IMR-90 (cell line): ENCODE results near the gene DDX21. TPM values are rescaled to one million over a fixed set of nuclear protein-coding genes. Genes with fewer than 3 reads are reported as not detected.

Source experiments
- ATAC-seq: fragments of 200-7000 bp; cut with Tn5 transposase; 2 replicates; pipeline ENCODE4 v1.9.1; 2020; ENCODE audit warnings: low read depth, mild to moderate bottlenecking, moderate library complexity
- BruUV-seq: library from RNA; stranded (reverse); fragments of 400-500 nt; replicated peaks from 2 replicates; lab custom pipeline; 2021; lab: Mats Ljungman, UMichigan
- CTCF ChIA-PET: fragments of 300-600 bp; formaldehyde crosslinking; extraction: SDS; loops from one replicate; lab custom pipeline; 2021; ENCODE audit warnings: antibody characterized with exemption; lab: Yijun Ruan, JAX
- POLR2A ChIA-PET: fragments of 300-600 bp; sonication (Branson Sonifier 250); formaldehyde crosslinking; loops from one replicate; lab custom pipeline; 2022; ENCODE audit warnings: antibody characterized with exemption; ENCODE audit not compliant: unreplicated experiment; lab: Charles Lee
- DNase-seq: peaks from one replicate; pipeline ENCODE4 v3.0.0; 2013
- H2AFZ ChIP-seq: replicated peaks from 2 replicates; pipeline ENCODE3; 2013; ENCODE audit warnings: low read length, mild to moderate bottlenecking; ENCODE audit not compliant: poor library complexity
- H2AK5ac ChIP-seq: 2 replicates; pipeline ENCODE4 v1.6.1; 2013; ENCODE audit warnings: low read depth, low read length, inconsistent platforms
- H2AK9ac ChIP-seq: replicated peaks from 2 replicates; pipeline ENCODE3; 2013; ENCODE audit warnings: mild to moderate bottlenecking, low read depth, low read length, moderate library complexity; ENCODE audit not compliant: poor library complexity
- H2BK120ac ChIP-seq: 2 replicates; pipeline ENCODE4 v1.6.1; 2013; ENCODE audit warnings: low read depth, low read length, inconsistent platforms
- H2BK15ac ChIP-seq: 3 replicates; pipeline ENCODE4 v1.6.1; 2013; ENCODE audit warnings: low read depth, low read length, inconsistent platforms
- H2BK20ac ChIP-seq: 2 replicates; pipeline ENCODE4 v1.6.1; 2013; ENCODE audit warnings: low read depth, mild to moderate bottlenecking, inconsistent platforms, low read length, moderate library complexity
- H2BK5ac ChIP-seq: 2 replicates; pipeline ENCODE4 v1.6.1; 2013; ENCODE audit warnings: mild to moderate bottlenecking, low read depth, low read length, inconsistent platforms; ENCODE audit not compliant: poor library complexity, severe bottlenecking
- H3K14ac ChIP-seq: replicated peaks from 2 replicates; pipeline ENCODE4 v1.6.1; 2013; ENCODE audit warnings: low read depth, low read length, inconsistent platforms
- H3K18ac ChIP-seq: 2 replicates; pipeline ENCODE4 v1.6.1; 2013; ENCODE audit warnings: low read depth, low read length, control low read depth
- H3K23ac ChIP-seq: 2 replicates; pipeline ENCODE4 v1.6.1; 2013; ENCODE audit warnings: low read depth, low read length, inconsistent platforms
- H3K27ac ChIP-seq: 2 replicates; pipeline ENCODE4 v1.5.1; 2013; ENCODE audit warnings: mild to moderate bottlenecking, control low read depth, low read length; ENCODE audit not compliant: insufficient read depth
- H3K27me3 ChIP-seq: 2 replicates; pipeline ENCODE4 v1.6.1; 2013; ENCODE audit warnings: low read length; ENCODE audit not compliant: control insufficient read depth, insufficient read depth
- H3K36me3 ChIP-seq: 2 replicates; pipeline ENCODE4 v1.6.1; 2013; ENCODE audit warnings: low read length, mixed read lengths; ENCODE audit not compliant: control insufficient read depth, insufficient read depth
- H3K4ac ChIP-seq: 2 replicates; pipeline ENCODE4 v1.6.1; 2013; ENCODE audit warnings: low read depth, low read length, inconsistent platforms
- H3K4me1 ChIP-seq: 2 replicates; pipeline ENCODE4 v1.6.1; 2013; ENCODE audit warnings: low read length, mixed read lengths; ENCODE audit not compliant: control insufficient read depth, insufficient read depth
- H3K4me2 ChIP-seq: 2 replicates; pipeline ENCODE4 v1.6.1; 2013; ENCODE audit warnings: low read depth, mild to moderate bottlenecking, control low read depth, low read length, moderate library complexity
- H3K4me3 ChIP-seq: 2 replicates; pipeline ENCODE4 v1.5.1; 2013; ENCODE audit warnings: low read depth, mild to moderate bottlenecking, control low read depth, low read length, moderate library complexity; ENCODE audit not compliant: insufficient read depth
- H3K56ac ChIP-seq: 2 replicates; pipeline ENCODE4 v1.6.1; 2013; ENCODE audit warnings: low read length, inconsistent platforms; ENCODE audit not compliant: insufficient read depth; ENCODE audit errors: extremely low read depth
- H3K79me1 ChIP-seq, 2 experiments: 2 replicates each; pipeline ENCODE4 v1.6.1; 2013; ENCODE audit warnings: low read length in 2 of 2, inconsistent platforms in 1 of 2, low read depth in 1 of 2
- H3K9ac ChIP-seq: 2 replicates; pipeline ENCODE4 v1.6.1; 2013; ENCODE audit warnings: low read depth, low read length, control low read depth
- H3K9me1 ChIP-seq: 2 replicates; pipeline ENCODE4 v1.6.1; 2013; ENCODE audit warnings: low read length, inconsistent platforms; ENCODE audit not compliant: insufficient read depth
- H3K9me3 ChIP-seq: 2 replicates; pipeline ENCODE4 v1.6.1; 2013; ENCODE audit warnings: low read length; ENCODE audit not compliant: control insufficient read depth, insufficient read depth
- H4K20me1 ChIP-seq: 2 replicates; pipeline ENCODE4 v1.6.1; 2013; ENCODE audit warnings: low read length, inconsistent platforms; ENCODE audit not compliant: insufficient read depth
- H4K5ac ChIP-seq: 2 replicates; pipeline ENCODE4 v1.6.1; 2013; ENCODE audit warnings: mild to moderate bottlenecking, low read depth, low read length, control low read depth
- H4K8ac ChIP-seq, 2 experiments: 2 replicates each; pipeline ENCODE4 v1.6.1; 2013; ENCODE audit warnings: low read depth in 2 of 2, low read length in 2 of 2, control low read depth in 1 of 2, inconsistent platforms in 1 of 2
- H4K91ac ChIP-seq: 2 replicates; pipeline ENCODE4 v1.6.1; 2013; ENCODE audit warnings: low read depth, low read length, inconsistent platforms; ENCODE audit not compliant: insufficient read depth
- CEBPB ChIP-seq: IDR thresholded peaks from 2 replicates; pipeline ENCODE4 v1.6.1; 2012; ENCODE audit warnings: low read depth, low read length, improper control_type of control experiment
- RAD21 ChIP-seq: IDR thresholded peaks from 2 replicates; pipeline ENCODE4 v1.6.1; 2012; ENCODE audit warnings: low read length, improper control_type of control experiment
- WGBS, 2 experiments: methylation state at CpG; one replicate each; pipeline versions ENCODE4 v1.1.5 to v1.1.7; 2013; ENCODE audit warnings: missing lambda C conversion rate in 2 of 2; ENCODE audit not compliant: insufficient read length in 1 of 2; ENCODE audit errors: extremely low coverage in 2 of 2; 5-methylcytosine and 5-hydroxymethylcytosine counted together
- dilution Hi-C: fragments of 300-500 bp; cut with HindIII; formaldehyde crosslinking; loops from one replicate; pipeline ENCODE4 v1.14.3; 2018; ENCODE audit warnings: low sequenced_read_pairs; ENCODE audit not compliant: unreplicated experiment
- in situ Hi-C: fragments of 300-500 bp; cut with MboI; formaldehyde crosslinking; loops from 3 replicates; pipeline ENCODE4 v1.14.3; 2019; ENCODE audit warnings: low sequenced_read_pairs, inconsistent platforms, mixed read lengths
- intact Hi-C: fragments of 100-400 bp; cut with micrococcal nuclease; formaldehyde crosslinking; loops from 2 replicates; pipeline ENCODE4 v1.10.0; 2022
- polyA plus RNA-seq, 3 experiments: library from polyadenylated mRNA; depleted of rRNA; stranded (reverse); fragments of >200 nt; gene quantifications; 2 replicates each; pipeline ENCODE4 v1.2.3, GENCODE V29; 2012; ENCODE audit warnings: low replicate concordance in 1 of 3
- total RNA-seq: library from RNA; depleted of rRNA; stranded (reverse); fragments of >200 nt; gene quantifications from 2 replicates; pipeline ENCODE4 v1.2.3, GENCODE V29; 2012

Gene DDX21
- total and polyA plus RNA-seq, 2 of the 4 experiments (the other 2 are of a cell fraction), result 43.2 to 73.7 TPM

DNA sequence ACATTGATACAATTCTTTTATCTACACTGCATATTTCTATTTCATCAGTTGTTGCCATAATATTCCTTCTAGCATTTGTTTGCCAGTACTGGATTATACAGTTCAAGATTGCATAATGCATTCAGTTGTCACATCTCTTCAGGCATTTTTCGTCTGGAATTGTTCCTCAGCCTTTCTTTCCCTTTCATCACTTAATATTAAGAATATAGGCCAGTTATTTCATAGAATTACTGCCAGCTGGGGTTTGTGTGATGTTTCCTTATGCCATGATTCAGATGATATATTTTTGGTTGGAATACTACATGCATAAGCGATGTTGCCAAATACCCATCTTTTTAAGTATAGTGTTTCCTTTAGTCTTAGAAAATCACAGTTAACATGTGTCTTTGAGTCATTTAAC, 53.4 kb downstream of the DDX21 start:
- ChIA-PET CTCF (interaction anchor here (1.2 kb wide), 1 partner anchor 83 kb away, joined by 3 read pairs; no protein-coding TSS in a partner anchor), POLR2A (no interaction called here)
- Histone ChIP-seq H3K14ac (no peak overlapping the region), H3K9me3 (no peaks in the 10 kb centered on the region), H2BK120ac (no peak overlapping the region), H2AK5ac (no peak overlapping the region), H4K5ac (no peak overlapping the region), H2AFZ (no peak overlapping the region), H3K79me1 (peaks cover 20 to 26% of the 10 kb centered on the region in 2 experiments), H4K20me1 (peaks cover 3% of the 10 kb centered on the region; the same call in 1 of the 2 replicates), H3K4me2 (no peak overlapping the region; the same call in 1 of the 2 replicates), H3K56ac (no peak overlapping the region), H3K4me1 (0 out of 2 replicates have a peak, but pooled peaks cover 2% of the 10 kb centered on the region), H3K27ac (no peak overlapping the region), H2BK15ac (no peak overlapping the region), H2AK9ac (no peak overlapping the region), H3K27me3 (no peaks in the 10 kb centered on the region), H3K4ac (no peak overlapping the region), H3K9me1 (no peaks in the 10 kb centered on the region), H3K4me3 (no peak overlapping the region), H4K91ac (no peak overlapping the region), H3K18ac (no peak overlapping the region), H3K9ac (no peak overlapping the region), H4K8ac (no peak overlapping the region), H2BK5ac (peak overlapping the region; percentile 34), H3K23ac (no peak overlapping the region), H3K36me3 (peaks cover 29% of the 10 kb centered on the region), H2BK20ac (no peak overlapping the region)
- no CpG with 5 or more reads among the region's 2 CpGs for WGBS, 2 experiments
- peak; percentile 72 for DNase-seq
- dilution Hi-C loops (loop anchor here (25.0 kb wide), 1 partner anchor 103 kb away; the partner anchor contains the start of gene VPS26A), intact Hi-C loops (loop anchor here (5.0 kb wide), 1 partner anchor 403 kb away; no protein-coding TSS in a partner anchor), in situ Hi-C loops (loop anchor here (5.0 to 10.0 kb wide), 2 partner anchors 83 to 405 kb away; partner anchors contain the start of gene TACR2)
- ATAC-seq, result no peak
- TF ChIP-seq CEBPB, result peak; percentile 69
- no peak for TF ChIP-seq RAD21
- no TSS peak for BruUV-seq
